OCI-LY1 (cell line): ENCODE measurements around the gene APOA1.

Source experiments
- H2AFZ ChIP-seq: fragments of 200-600 bp; sonication (generic), shearing (Covaris generic); 2 replicates; pipeline ENCODE4 v1.6.0; 2014; ENCODE audit warnings: antibody characterized with exemption, mild to moderate bottlenecking, low read length
- H3F3A ChIP-seq: fragments of 200-600 bp; sonication (generic), shearing (Covaris generic); 2 replicates; pipeline ENCODE4 v1.6.0; 2014; ENCODE audit warnings: mild to moderate bottlenecking, antibody characterized with exemption, low read length, moderate library complexity; ENCODE audit not compliant: insufficient read depth
- H3K27ac ChIP-seq: fragments of 200-600 bp; sonication (generic); 2 replicates; pipeline ENCODE4 v1.5.1; 2014; ENCODE audit warnings: low read length, mixed run types, mild to moderate bottlenecking, low read depth; ENCODE audit not compliant: poor library complexity, severe bottlenecking
- H3K27me3 ChIP-seq: fragments of 200-600 bp; sonication (generic); 2 replicates; pipeline ENCODE4 v1.6.0; 2014; ENCODE audit warnings: antibody characterized with exemption, mild to moderate bottlenecking, low read length, moderate library complexity; ENCODE audit not compliant: insufficient read depth
- H3K36me3 ChIP-seq: fragments of 200-600 bp; sonication (generic); 2 replicates; pipeline ENCODE4 v1.6.1; 2014; ENCODE audit warnings: mild to moderate bottlenecking, antibody characterized with exemption, low read length, moderate library complexity, mixed read lengths; ENCODE audit not compliant: insufficient read depth
- H3K4me1 ChIP-seq: fragments of 200-600 bp; sonication (generic); 2 replicates; pipeline ENCODE4 v1.5.1; 2014; ENCODE audit warnings: mild to moderate bottlenecking, low read length, moderate library complexity; ENCODE audit not compliant: insufficient read depth, severe bottlenecking
- H3K4me2 ChIP-seq: fragments of 200-600 bp; sonication (generic), shearing (Covaris generic); 2 replicates; pipeline ENCODE4 v1.6.1; 2014; ENCODE audit warnings: low read length
- H3K4me3 ChIP-seq: fragments of 200-600 bp; sonication (generic); 2 replicates; pipeline ENCODE4 v1.5.1; 2014; ENCODE audit warnings: low read length, low read depth, mild to moderate bottlenecking, mixed read lengths; ENCODE audit not compliant: poor library complexity, severe bottlenecking
- H3K79me2 ChIP-seq: fragments of 200-600 bp; shearing (Covaris generic); 2 replicates; pipeline ENCODE4 v1.6.1; 2016; ENCODE audit warnings: mixed run types, low read length, mixed read lengths; ENCODE audit not compliant: insufficient read depth
- H3K9ac ChIP-seq: fragments of 200-600 bp; sonication (generic), shearing (Covaris generic); 2 replicates; pipeline ENCODE4 v1.6.1; 2014; ENCODE audit warnings: mild to moderate bottlenecking, low read length, mixed read lengths
- H3K9me2 ChIP-seq: fragments of 200-600 bp; sonication (generic), shearing (Covaris generic); 2 replicates; pipeline ENCODE4 v1.6.1; 2014; ENCODE audit warnings: low read depth, mild to moderate bottlenecking, low read length, mixed read lengths
- H3K9me3 ChIP-seq: fragments of 200-600 bp; shearing (Covaris generic); 2 replicates; pipeline ENCODE4 v1.6.1; 2014; ENCODE audit warnings: low read length, mixed read lengths
- H4K20me1 ChIP-seq: fragments of 200-600 bp; sonication (generic), shearing (Covaris generic); 2 replicates; pipeline ENCODE4 v1.6.0; 2016; ENCODE audit warnings: mild to moderate bottlenecking, low read length; ENCODE audit not compliant: insufficient read depth
- CTCF ChIP-seq: fragments of 200-600 bp; sonication (generic), shearing (Covaris generic); IDR thresholded peaks from 2 replicates; pipeline ENCODE4 v1.5.1; 2017; ENCODE audit warnings: mild to moderate bottlenecking, antibody characterized with exemption, low read length, moderate library complexity, mixed read lengths
- EZH2 ChIP-seq: fragments of 200-600 bp; sonication (generic), shearing (Covaris generic); IDR thresholded peaks from 2 replicates; pipeline ENCODE4 v1.8.0; 2017; ENCODE audit warnings: borderline replicate concordance, mixed run types, mild to moderate bottlenecking, antibody characterized with exemption, low read length, moderate library complexity, mixed read lengths

The APOA1 gene

GRCh38 chr11:116812109-116812508 is 25.3 kb downstream of the APOA1 start:
- Histone ChIP-seq H3K4me3 (no peak overlapping the region), H3F3A (no peaks in the 10 kb centered on the region), H3K4me1 (peaks cover 15% of the 10 kb centered on the region), H3K79me2 (no peaks in the 10 kb centered on the region), H4K20me1 (no peaks in the 10 kb centered on the region), H3K27ac (no peak overlapping the region), H3K36me3 (no peaks in the 10 kb centered on the region), H2AFZ (no peak overlapping the region), H3K27me3 (no peaks in the 10 kb centered on the region), H3K9me2 (no peaks in the 10 kb centered on the region), H3K9me3 (no peaks in the 10 kb centered on the region), H3K4me2 (no peak overlapping the region), H3K9ac (no peak overlapping the region)
- no peak for TF ChIP-seq CTCF
- TF ChIP-seq EZH2, result no peak

- Histone ChIP-seq H4K20me1 (no peaks in the 10 kb centered on the region), H3K27me3 (no peaks in the 10 kb centered on the region), H3K4me2 (peak overlapping the region; percentile 8; the same call in 1 of the 2 replicates), H3F3A (no peaks in the 10 kb centered on the region), H3K4me3 (no peak overlapping the region), H3K9ac (no peak overlapping the region), H3K36me3 (no peaks in the 10 kb centered on the region), H3K4me1 (peaks cover 15% of the 10 kb centered on the region), H3K9me3 (no peaks in the 10 kb centered on the region), H3K9me2 (no peaks in the 10 kb centered on the region), H3K27ac (no peak overlapping the region), H2AFZ (no peak overlapping the region), H3K79me2 (no peaks in the 10 kb centered on the region)
- TF ChIP-seq EZH2 (no peak), CTCF (no peak)
Measured at GRCh38 chr11:116811194-116811593, 26.2 kb downstream of the APOA1 start.

GRCh38 chr11:116808262-116809175 is 28.9 kb downstream of the APOA1 start:
- Histone ChIP-seq H3K27me3 (no peaks in the 10 kb centered on the region), H3F3A (no peaks in the 10 kb centered on the region), H3K4me3 (no peak overlapping the region), H3K9ac (no peak overlapping the region), H2AFZ (no peak overlapping the region), H3K79me2 (no peaks in the 10 kb centered on the region), H3K9me3 (no peaks in the 10 kb centered on the region), H3K27ac (no peak overlapping the region), H3K9me2 (no peaks in the 10 kb centered on the region), H4K20me1 (no peaks in the 10 kb centered on the region), H3K4me2 (no peak overlapping the region), H3K36me3 (no peaks in the 10 kb centered on the region), H3K4me1 (peaks cover 15% of the 10 kb centered on the region)
- no peak for TF ChIP-seq EZH2
- no peak for TF ChIP-seq CTCF
